Measurements from ENCODE around the gene C12orf76.
A peak's percentile ranks its signal among the peaks of the same experiment; 100 is the strongest.
"Not testable (repeated sequence)": the region's sequence is repeated elsewhere in the genome, so short reads cannot be mapped to it uniquely, and the experiment has no call there.

The C12orf76 gene

DNA sequence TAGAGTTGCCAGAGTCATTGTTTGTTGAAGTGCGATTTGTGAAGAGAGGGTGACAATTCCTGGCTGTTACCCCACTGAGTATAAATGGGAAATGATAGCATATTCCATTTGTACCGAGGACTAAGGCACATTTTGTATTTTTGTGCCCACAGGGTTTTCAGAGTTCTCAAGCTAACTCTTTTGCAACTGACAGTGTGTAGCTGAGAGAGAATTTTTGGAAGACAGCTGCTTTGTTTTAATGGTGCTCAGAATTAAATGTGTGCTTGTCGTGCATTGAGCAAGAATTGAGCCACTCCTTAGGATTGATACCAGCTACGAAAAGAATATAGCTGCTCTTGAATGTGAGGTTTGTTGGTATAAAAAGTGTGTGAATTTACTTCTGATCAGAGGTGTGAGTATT is 27.4 kb downstream of the C12orf76 start:
- DNase-seq, result no peak

GRCh38 chr12:110015132-110015531 is 33.2 kb downstream of the C12orf76 start:
- no peak for DNase-seq

GRCh38 chr12:110012659-110013058 is 35.7 kb downstream of the C12orf76 start:
- no peak for DNase-seq

GRCh38 chr12:110012137-110012536 is 36.2 kb downstream of the C12orf76 start:
- no peak for DNase-seq

DNA sequence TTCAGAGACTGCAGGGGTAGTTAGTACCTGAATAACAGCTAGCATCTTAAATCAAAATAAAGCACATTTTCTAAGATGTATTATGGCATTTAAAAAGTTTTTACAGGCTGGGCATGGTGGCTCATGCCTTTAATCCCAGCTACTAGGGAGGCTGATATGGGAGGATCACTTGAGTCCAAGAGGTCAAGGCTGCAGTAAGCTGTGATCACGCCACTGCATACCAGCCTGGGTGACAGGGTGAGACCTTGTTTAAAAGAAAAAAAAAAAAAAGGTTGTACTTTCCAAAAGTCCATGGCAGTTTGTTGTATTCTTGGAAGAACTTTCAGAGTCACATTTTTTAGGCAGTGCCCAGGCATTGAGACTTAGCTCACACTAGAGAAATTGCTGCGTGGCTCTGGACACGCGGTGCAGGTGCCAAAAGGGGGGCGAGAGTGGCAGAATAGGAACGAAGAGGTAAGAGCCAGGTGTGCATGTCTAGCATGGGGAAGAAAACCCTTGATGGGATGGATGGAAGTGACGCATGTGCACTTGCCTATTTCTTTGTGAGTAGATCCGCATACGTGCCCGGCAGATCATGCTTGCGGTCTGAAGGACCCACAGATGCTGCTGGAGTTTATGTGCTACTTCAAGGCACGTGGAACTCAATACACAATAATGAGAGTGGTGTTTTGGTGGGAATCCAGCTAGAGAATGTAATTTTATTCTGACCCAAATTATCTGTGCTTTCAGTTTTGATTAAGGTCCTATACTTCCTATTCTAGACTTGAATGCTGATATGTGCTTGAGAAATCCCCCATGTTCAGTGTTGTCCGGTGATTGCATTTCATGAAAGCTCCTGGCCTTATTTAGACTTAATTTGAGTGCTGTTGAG is 37.2 kb downstream of the C12orf76 start:
- DNase-seq, result no peak

- DNase-seq, result not testable (repeated sequence)
Observed at GRCh38 chr12:110008681-110009398, 39.5 kb downstream of the C12orf76 start.

DNA sequence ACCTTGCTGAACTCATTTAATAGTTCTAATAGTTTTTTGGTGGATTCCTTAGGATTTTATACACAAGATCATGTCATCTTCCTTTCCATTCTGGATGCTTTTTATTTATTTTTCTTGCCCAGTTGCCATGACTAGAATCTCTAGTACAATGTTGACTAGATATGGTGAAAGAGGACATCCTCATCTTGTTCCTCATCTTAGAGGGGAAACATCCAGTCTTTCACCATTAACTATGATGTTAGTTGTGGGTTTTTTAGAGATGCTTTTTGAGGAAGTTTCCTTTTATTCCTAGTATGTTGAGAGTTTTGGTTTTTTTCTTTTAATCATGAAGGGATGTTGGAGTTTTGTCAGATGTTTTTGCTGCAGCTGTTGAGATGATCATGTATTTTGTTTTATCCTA is 40.4 kb downstream of the C12orf76 start:
- DNase-seq, result no peak

- no peak for DNase-seq
Observed at GRCh38 chr12:110006115-110006514, 42.2 kb downstream of the C12orf76 start.

GRCh38 chr12:110005319-110005973 is 42.9 kb downstream of the C12orf76 start:
- DNase-seq, result no peak

- DNase-seq, result no peak
Observed at GRCh38 chr12:110004598-110004997, 43.7 kb downstream of the C12orf76 start.

DNA sequence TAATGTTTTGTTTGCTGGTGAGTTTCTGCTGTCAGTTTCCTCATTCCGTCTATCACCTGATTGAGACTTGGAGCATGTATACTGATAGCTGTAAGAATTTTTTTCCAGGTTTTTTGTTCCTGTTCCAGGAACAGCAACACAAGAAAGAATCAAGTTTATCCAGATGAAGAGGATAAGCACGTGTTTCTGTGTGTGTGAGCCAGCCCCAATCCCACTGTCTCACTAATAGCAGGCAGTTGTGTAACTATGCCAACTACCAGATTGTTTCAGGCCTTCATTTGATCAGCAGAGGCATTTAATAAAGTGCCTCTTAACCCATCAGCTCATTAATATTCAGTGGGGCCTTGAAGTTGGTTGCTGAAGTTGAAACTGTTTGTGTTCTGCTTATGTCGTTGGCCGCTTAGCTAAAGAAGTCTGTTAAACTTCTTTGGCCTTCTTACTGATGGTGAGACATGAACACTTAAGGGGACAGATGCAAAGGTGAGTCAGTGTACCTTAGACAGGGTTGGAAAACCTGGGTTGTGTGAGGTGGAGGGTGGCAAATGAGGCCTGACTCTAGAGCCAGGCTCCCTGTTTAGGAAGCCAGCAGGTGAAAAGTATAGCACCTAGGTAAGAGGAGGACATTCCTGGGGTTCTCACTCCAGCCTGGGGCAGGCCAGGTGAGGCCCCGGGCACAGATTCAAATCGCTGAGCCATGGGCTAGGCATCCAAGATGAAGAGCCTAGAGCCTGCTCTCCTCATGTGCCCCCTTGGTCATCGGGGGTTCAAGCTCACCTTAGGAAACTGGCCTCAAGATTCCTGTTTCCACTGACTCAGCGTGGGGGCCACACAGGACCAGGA is 45.4 kb downstream of the C12orf76 start:
- DNase-seq, result no peak

DNA sequence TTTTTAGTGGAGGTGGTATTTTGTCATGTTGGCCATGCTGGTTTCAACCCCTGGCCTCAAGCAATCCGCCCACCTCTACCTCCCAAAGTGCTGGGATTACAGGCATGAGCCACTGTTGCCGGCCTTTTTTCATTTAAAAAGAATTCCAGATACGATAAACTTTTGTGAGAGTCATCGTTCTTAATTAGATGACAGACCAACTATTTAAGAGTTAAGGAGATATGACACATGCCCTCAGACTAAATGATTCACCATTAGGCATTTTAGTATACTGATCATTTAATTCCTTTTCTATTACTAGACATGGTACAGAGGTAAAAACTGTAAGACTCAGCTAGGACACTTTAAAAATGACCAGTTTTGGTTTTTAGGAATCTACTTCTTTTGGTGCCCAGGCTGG is 46.7 kb downstream of the C12orf76 start:
- no peak for DNase-seq

DNA sequence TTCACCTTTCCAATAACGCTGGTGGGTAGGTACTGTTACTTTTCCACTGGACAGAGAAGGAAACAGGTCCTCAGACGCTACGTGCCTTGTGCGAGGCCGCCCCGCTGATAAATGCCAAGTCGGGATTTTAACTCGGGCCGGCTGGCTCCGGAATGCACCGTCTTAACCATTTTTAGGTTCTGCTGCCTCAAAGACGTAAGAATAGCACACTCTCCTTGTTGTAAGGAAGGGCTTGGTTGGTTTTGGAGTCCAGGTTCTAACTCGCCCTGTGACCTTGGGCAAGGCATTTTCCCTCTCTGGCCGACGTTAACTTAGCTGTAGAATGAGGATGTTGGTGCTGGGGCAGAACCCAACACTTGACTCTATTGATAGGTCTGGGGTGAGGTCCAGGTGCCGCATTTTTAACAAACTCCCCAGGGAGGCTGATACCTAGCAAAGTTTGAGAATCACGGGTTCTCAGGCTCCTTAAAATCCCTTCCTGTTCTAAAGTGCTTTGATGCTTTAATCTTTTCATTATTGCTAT is 48.3 kb downstream of the C12orf76 start:
- no peak for DNase-seq

- no peak for DNase-seq
Observed at GRCh38 chr12:109999649-109999971, 48.7 kb downstream of the C12orf76 start.

- DNase-seq, result peak; percentile 90
Observed at GRCh38 chr12:109998904-109999648, 49.2 kb downstream of the C12orf76 start, which contains the start of gene ANKRD13A. Gene ANKRD13A, plus strand, starts transcription at chr12:109999430. Its CDS starts 259 bp downstream, at chr12:109999689.

DNA sequence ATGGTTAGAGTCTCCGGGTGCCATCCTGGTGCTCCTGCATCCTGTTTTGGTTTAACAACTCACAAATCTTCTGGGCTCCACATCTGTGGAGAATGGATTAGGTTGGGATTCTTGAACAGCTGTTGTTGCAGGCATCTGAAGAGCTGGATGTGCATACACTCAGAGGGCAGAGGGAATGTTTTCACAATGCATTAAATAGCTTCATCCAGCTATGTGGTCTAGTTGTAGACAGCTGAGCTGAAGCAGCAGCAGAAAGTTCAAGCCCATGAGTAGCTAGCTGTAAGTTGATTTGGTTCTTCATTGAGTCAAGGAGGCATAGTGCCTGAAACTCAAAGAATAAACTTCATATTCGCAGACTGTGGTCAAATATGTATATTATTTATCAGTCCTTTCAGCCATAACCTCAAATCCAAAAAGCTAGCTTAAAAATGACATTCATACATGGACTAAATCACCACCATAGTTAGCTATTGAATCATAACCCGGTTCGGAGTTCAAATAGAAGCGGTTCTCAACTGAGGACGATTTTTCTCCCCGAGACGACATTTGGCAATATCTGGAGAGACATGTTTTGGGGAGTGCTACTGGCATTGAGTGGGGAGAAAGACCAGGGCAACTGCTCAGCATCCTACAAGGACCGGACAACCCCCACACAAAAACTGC is 50.0 kb downstream of the C12orf76 start:
- DNase-seq, result no peak

- no peak for DNase-seq
Observed at GRCh38 chr12:109997393-109997792, 50.9 kb downstream of the C12orf76 start.

- DNase-seq, result no peak
Observed at GRCh38 chr12:109996483-109996853, 51.9 kb downstream of the C12orf76 start.

DNA sequence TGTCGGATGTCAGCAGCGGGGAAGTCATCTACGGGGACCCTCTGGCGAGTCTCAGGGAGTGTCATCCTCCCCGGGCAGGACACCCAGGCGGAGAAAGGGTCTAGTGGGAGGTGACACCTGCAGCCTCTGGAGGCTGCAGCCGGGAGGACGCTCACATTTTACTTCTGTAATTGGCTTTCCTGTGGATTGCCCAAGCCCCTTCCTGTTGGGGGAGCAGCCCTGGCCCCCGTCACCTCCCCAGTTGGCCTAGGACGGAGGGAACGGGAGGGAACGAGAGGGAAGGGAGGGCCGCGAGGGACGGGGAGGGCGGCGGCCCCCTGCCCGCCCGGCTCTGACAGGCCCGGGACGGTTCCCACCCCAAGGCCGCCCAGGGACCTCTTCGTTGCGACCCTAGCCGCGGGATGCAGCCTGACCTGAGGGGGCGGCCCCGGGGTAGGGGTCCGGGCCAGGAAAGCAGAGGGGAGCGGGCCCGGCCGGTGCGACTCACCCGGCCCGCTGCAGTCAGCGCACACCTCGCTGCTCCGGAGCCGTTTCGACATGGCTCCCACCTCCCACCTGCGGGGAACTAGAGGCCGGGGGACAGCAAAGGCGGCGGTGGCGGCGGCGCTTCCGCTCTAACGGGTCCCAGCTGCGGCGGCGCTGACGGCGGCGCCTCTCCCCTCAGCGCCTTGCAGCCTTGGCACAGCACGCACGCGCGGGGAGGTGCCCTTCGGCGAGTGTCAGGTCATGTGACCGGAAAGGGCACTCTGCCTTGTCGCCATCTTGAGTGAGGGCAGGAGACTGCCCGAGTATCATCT is 52.4 kb downstream of the C12orf76 start, which contains the start of gene GIT2:
TSS of gene GIT2 (minus strand) at position 683 of the 797 bp plus-strand sequence. CDS start at position 539, 144 bp downstream.
- DNase-seq, result peak; percentile 96

GRCh38 chr12:109995361-109995685 is 53.0 kb downstream of the C12orf76 start:
- no peak for DNase-seq

Measured in activated CD8-positive, alpha-beta memory T cell treated with anti-CD3 and anti-CD28 coated beads, Interleukin-2, amount 50 U/mL, for 48 hours (primary cell).